Measurements from ENCODE around the gene IMPDH1. TPM values are rescaled to one million over a fixed set of nuclear protein-coding genes. Genes with fewer than 3 reads are reported as not detected.
A peak's percentile ranks its signal among the peaks of the same experiment; 100 is the strongest.

IMPDH1 gene
- total RNA-seq, 4 donors from 2014 or later, result 30.2 to 53.7 (median 41.6) TPM

DNA sequence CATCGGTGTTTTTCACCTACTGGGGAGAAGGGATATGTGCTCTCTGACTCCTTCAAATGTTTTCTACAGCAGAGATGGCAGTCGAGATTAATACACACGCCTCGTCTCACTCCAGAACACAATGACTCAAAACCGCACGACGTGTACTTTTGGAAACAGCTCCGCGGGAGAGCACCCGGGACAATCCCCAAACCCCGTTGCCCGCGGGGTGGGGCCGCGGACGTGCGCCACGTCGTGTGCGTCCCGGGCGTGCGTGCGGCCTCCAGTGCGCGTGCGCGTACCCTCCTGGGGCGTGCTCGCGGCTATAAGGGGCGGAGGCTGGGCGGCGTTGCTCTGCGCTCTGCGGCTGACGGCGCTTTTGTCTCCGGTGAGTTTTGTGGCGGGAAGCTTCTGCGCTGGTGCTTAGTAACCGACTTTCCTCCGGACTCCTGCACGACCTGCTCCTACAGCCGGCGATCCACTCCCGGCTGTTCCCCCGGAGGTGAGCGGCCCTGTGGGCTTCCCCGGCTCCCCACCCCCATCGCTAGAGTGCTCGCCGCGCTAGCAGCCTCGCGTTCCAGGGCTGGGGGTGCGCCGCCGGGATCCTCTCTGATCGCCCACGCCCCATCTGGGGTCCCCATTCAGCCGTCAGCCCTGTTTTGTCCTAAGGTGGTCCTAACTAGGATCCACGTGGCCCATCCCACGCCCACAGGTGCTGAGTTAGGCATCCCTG is 45.9 kb upstream of the IMPDH1 start, which contains the start of gene HILPDA:
Gene HILPDA (plus strand): TSS at position 336 of the 712 bp plus-strand sequence. CDS start 1,391 bp downstream, outside the sequence.
- Histone ChIP-seq H3K27me3 (no peaks in the 10 kb centered on the region), H3K9me3 (no peaks in the 10 kb centered on the region), H3K4me3 (peak within 1 kb of the TSS; percentile 61 to 93 (median 80)), H3K4me1 (peaks cover 31 to 67% (median 38%) of the 10 kb centered on the region in 3 donors), H3K36me3 (peaks cover 0 to 11% (median 0%) of the 10 kb centered on the region in 3 donors), H3K27ac (peak within 1 kb of the TSS; percentile 82 to 95 (median 93))
- DNase-seq, result peak; percentile 59
- peak in 2 of 4 donors; percentile 78 to 85 for TF ChIP-seq POLR2A (IDR thresholded peaks at IDR 0.05)
- TF ChIP-seq, protein P1, sequence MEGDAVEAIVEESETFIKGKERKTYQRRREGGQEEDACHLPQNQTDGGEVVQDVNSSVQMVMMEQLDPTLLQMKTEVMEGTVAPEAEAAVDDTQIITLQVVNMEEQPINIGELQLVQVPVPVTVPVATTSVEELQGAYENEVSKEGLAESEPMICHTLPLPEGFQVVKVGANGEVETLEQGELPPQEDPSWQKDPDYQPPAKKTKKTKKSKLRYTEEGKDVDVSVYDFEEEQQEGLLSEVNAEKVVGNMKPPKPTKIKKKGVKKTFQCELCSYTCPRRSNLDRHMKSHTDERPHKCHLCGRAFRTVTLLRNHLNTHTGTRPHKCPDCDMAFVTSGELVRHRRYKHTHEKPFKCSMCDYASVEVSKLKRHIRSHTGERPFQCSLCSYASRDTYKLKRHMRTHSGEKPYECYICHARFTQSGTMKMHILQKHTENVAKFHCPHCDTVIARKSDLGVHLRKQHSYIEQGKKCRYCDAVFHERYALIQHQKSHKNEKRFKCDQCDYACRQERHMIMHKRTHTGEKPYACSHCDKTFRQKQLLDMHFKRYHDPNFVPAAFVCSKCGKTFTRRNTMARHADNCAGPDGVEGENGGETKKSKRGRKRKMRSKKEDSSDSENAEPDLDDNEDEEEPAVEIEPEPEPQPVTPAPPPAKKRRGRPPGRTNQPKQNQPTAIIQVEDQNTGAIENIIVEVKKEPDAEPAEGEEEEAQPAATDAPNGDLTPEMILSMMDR (IDR thresholded peaks at IDR 0.05), result peak in 4 of 6 experiments; percentile 5 to 38 (median 22)
- intact Hi-C loops (cut with DNase I), result no loop called here
- 0% methylated on average over 46 to 47 of the region's 64 CpGs for WGBS, 2 donors

DNA sequence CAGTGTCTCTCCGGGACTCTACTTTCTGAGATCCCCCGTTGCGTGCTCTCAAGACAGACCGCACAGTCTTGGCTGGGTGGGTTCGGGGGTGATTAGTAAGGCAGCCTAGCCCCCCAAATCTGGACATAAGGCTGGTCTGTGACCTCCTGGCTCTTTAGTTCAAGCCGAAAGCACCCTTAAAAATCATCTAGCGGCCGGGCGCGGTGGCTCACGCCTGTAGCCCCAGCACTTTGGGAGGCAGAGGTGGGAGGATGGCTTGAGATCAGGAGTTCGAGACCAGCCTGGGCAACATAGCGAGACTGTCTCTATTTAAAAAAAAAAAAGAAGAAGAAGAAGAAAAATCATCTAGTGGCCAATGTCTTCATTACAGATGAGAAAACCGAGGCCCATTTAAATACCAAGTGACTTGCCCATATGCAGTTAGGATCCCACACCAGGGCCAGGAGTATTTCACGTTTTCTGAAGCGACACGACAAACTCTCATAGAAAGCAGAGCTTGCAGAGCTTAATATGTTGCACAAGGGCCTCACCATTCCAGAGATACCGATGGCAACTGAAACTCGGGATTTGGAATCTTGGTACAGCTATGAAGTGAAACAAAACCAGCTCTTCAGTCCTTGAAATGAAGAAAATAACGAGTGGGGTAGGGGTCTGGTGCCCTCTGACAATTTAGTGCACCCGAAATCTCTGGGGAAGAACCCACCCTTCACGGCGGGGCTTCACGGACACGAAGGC is 45.2 kb upstream of the IMPDH1 start:
- peak overlapping the region; percentile 82 to 95 (median 93) for H3K27ac ChIP-seq
- intact Hi-C loops (cut with DNase I), result no loop called here
- 31 to 57% methylated on average over 14 to 20 of the region's 25 CpGs for WGBS, 2 donors
- peak overlapping the region; percentile 61 to 93 (median 80) for H3K4me3 ChIP-seq
- no peak for DNase-seq
- H3K36me3 ChIP-seq, result peaks cover 0 to 11% (median 0%) of the 10 kb centered on the region in 3 donors
- TF ChIP-seq, protein P1 (IDR thresholded peaks at IDR 0.05), result no peak
- TF ChIP-seq POLR2A (IDR thresholded peaks at IDR 0.05), result no peak
- H3K4me1 ChIP-seq, result peaks cover 31 to 62% (median 38%) of the 10 kb centered on the region in 3 donors
- H3K27me3 ChIP-seq, result no peaks in the 10 kb centered on the region
- no peaks in the 10 kb centered on the region for H3K9me3 ChIP-seq

DNA sequence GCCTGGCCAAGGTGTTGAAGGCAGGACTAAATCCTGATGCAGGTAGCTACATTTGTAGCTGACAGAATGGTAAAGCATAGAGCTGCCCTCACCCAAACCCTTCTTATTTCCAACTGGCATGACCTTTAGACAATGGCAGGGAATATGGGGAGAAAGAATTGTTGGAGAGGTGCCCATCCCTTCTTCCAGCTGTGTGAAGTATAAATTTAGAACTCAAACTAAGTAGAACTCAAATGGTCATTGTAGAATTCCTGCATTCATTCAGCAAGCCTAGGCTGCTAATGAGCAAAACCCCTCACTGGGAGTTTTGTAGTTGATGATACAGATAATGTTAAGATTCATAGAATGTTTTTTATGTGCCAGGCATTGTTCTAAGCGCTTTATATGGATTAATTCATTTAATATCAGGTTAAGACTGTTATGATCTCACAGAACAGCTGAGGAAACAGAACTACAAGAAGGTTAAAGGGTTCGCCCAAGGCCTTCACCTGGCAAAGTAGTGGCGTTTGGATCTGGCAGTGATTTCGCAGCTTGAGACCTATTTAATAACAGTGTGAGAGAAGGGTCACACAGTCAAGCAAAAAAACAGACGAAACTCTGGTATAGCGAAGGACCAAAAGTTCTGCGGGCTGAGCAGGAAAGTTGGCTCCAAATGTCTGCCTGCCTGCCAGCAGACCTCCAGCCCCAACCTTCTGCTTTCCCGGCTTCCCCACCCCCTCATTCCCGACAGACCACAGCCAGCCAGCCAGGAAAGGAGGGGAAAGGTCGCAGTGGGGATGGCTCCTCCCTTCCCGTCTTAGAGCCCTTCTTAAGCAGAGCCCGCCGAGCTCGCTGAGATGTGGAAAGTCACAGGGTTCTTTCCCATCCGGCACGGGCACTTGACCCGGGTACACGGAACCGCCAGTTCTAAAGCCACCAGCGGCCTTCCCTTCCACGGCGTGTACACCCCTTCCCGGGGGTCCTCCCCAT is 44.3 kb upstream of the IMPDH1 start:
- Histone ChIP-seq H3K4me1 (peaks cover 31 to 53% (median 35%) of the 10 kb centered on the region in 3 donors), H3K36me3 (peaks cover 0 to 11% (median 0%) of the 10 kb centered on the region in 3 donors), H3K27ac (peak overlapping the region; percentile 82 to 95 (median 93)), H3K9me3 (no peaks in the 10 kb centered on the region), H3K4me3 (peak overlapping the region in 2 of 4 donors; percentile 43 to 82), H3K27me3 (no peaks in the 10 kb centered on the region)
- WGBS, 2 donors, result 49 to 55% methylated on average over 9 to 23 of the region's 23 CpGs
- TF ChIP-seq POLR2A (IDR thresholded peaks at IDR 0.05), result no peak
- TF ChIP-seq, protein P1 (IDR thresholded peaks at IDR 0.05), result no peak
- intact Hi-C loops (cut with DNase I), result no loop called here
- peak; percentile 11 for DNase-seq

DNA sequence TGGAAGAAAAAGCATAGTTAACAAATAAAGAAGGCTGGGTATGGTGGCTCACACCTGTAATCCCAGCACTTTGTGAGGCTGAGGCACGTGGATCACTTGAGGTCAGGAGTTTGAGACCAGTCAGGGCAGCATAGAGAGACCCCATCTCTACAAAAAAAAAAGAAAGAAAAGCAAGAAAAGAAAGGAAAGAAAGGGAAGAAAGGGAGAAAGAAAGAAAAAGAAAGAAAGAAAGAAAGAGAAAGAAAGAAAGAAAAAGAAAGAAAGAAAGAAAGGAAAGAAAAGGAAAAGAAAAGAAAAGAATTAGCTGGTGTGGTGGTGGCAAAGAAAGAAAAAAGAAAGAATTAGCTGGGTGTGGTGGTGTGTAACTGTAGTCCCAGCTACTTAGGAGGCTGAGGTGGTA is 42.8 kb upstream of the IMPDH1 start:
- Histone ChIP-seq H3K27me3 (no peaks in the 10 kb centered on the region), H3K27ac (no peak overlapping the region), H3K4me1 (peaks cover 26 to 38% (median 30%) of the 10 kb centered on the region in 3 donors), H3K4me3 (no peak overlapping the region), H3K9me3 (no peaks in the 10 kb centered on the region), H3K36me3 (peaks cover 0 to 5% (median 0%) of the 10 kb centered on the region in 3 donors)
- intact Hi-C loops (cut with DNase I), result no loop called here
- whole genome bisulfite sequencing, 2 donors, result 82 to 91% methylated on average over 1 of the region's 1 CpG
- TF ChIP-seq, protein P1 (IDR thresholded peaks at IDR 0.05), result no peak
- no peak for TF ChIP-seq POLR2A (IDR thresholded peaks at IDR 0.05)
- DNase-seq, result no peak
